Brain pericyte (primary cell): Measurements from ENCODE around the gene ACBD3.
A peak's percentile ranks its signal among the peaks of the same experiment; 100 is the strongest.
"Not testable (repeated sequence)": the region's sequence is repeated elsewhere in the genome, so short reads cannot be mapped to it uniquely, and the experiment has no call there.

Experiments
- DNase-seq: peaks from one replicate; pipeline ENCODE4 v3.0.0-alpha.2; 2012; ENCODE audit warnings: low read depth, low spot score

ACBD3 gene

DNA sequence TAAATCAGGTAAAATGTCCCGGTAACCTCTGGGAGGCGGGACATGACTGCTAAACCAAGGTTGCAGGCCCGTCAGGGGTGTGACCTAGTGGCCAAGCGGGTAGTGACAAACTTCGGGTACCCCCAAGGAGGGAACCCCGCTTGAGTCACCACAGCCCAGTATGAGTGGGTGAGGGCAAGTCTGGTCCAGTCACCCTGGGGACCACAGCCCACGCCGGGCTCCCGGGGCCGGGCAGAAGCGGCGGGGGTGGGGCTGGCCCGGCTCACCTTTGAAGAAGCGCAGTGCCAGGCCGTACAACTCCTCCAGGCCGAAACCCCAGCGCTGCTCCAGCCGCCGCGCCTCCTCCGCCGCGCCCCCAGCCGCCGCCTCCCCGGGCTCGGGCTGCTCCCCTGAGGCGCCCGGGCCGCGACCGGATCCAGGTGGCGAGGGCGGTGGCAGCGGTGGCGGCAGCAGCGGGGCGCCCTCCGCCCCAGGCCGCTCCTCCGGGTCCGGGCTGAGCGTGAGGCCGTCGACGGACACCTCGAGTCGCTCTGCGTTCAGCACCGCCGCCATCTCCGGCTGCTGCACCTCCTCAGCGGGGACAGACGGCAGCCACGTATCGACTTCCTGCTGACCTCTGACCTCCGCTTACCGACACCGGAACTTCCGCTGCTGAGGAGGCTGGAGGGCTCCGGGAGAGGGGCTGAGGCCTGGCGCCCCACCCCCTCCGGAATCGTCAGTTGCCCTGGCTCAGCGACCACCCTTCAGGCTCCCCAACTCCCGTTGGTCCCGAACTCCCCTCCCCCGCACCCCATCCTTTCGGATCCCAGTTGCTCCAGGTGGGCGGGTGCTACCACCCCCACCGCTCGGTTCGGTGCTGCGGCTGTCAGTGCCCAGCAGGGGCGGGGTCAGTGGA lies at the start of gene ACBD3:
ACBD3 (minus strand) TSS at position 618 of the 895 bp plus-strand sequence; CDS start at position 552, 66 bp downstream.
- peak; percentile 26 for DNase-seq

DNA sequence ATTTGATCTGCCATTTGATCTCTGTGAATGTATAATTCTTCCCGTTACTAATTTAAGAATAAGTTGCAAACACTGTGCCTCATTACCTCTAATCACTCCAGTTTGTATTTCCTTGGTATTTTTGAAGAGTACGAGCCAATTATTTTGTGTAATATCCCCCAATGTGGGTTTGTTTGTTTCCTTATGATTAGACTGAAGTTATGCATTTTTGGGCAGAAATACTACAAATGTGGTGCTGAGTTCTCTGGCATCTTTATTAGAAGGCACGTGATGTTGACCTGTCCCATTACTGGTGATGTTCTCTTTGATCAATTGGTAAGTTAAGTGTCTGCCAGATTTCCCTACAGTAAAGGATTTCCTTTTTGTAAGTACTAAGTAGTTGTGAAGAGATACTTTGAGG lies 47.3 kb upstream of the ACBD3 start:
- DNase-seq: no peak

DNA sequence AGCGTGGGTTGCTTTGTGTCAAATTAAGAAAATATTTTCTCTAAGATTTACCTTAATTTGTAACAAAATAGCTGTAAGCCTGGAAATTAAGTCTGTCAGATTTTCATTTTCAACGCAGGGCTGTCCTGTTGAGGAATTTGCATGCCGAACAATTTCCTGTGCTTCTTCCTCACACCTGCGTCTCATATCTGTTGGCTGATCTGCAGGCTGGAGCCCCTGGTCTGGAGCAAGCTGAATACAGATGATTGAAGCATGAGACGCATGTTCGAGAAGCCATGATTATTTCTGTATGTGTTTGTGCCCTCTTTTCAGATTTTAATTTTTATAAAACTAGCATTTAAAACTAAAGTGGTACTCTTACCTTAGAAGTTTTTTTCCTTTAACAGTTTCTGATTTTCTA lies 46.8 kb upstream of the ACBD3 start:
- DNase-seq: no peak

DNA sequence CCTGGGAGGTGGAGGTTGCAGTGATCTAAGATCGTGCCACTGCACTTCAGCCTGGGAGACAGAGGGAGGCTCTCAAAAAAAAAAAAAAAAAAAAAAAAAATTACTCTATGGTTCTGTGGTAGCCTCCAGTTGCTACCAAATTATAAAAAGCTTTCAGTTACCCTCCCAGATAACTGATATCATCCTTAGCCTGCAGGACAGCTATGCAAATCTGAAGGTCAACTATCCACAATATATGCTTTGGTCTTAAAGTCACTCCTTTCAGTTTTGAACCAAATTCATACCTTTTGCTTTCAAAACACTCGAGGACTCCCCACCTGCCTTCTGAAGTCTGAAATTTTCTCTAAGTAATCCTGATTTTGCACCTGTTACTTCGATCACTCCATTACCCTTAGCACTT lies 40.1 kb upstream of the ACBD3 start:
- DNase-seq: no peak

DNA sequence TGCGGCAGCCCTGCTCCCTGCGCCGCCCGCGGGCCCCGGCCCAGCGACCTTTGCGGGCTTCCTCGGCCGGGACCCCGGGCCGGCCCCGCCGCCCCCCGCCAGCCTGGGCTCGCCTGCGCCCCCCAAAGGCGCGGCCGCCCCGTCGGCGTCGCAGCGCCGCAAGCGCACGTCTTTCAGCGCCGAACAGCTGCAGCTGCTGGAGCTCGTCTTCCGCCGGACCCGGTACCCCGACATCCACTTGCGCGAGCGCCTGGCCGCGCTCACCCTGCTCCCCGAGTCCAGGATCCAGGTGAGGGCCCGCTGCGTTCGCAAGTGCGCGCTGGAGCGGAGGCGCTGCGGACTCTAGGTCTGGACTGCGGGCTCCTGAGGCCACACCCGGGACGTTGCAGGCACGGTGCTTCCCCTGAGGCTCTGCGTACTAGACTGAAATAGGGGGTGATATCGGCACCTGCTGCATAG lies 37.3 kb upstream of the ACBD3 start:
- DNase-seq: no peak

DNA sequence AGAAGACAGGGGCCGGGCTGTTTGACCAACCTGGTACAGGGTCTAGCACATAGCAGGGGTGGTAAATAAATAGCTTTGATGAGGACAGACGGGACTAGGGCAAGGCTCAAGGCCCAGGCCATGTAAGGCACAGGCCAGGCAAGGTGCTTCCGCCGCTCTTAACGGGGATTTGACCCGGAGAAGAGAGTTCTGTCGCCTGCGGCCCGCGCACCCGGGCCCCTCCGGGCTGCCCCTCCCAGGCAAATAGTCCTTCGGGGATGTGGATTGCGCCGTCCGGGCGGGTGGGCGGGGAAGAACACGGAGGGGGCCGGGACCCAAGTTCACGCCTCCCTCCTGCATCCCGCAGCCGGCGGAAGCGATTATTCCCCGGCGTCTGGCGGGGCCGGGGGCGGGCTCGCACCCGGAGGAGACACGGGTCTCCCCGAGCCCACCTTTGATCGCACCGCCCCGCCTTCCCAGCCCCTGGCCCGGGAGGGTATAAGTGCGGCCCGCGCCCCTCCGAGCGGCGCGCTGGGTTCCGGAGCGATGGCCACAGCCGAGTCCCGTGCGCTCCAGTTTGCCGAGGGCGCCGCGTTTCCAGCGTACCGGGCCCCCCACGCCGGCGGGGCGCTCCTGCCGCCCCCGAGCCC lies 36.7 kb upstream of the ACBD3 start, which contains the start of gene MIXL1:
MIXL1 (plus strand) TSS at position 508 of the 629 bp plus-strand sequence; CDS start at position 526, 18 bp downstream.
- DNase-seq: no peak

DNA sequence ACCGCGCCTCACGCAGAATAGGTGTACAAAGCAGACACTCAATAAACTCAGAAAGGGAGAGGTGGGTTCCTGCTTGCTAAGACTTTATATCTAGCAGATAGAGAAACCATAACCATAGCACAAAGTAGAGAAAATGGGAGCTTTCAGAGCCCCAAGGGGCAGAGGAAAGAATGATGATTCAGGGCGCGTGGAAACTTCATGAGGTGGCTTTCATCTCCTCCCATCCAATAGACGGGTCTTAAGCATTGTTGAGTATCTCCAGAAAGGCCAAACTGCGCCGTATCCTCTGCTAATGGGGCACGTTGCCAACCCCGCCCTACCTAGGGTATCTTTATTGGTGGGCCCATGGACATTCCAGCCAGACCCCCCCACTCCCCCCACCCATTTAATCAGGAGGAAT lies 36.1 kb upstream of the ACBD3 start:
- no peak for DNase-seq

DNA sequence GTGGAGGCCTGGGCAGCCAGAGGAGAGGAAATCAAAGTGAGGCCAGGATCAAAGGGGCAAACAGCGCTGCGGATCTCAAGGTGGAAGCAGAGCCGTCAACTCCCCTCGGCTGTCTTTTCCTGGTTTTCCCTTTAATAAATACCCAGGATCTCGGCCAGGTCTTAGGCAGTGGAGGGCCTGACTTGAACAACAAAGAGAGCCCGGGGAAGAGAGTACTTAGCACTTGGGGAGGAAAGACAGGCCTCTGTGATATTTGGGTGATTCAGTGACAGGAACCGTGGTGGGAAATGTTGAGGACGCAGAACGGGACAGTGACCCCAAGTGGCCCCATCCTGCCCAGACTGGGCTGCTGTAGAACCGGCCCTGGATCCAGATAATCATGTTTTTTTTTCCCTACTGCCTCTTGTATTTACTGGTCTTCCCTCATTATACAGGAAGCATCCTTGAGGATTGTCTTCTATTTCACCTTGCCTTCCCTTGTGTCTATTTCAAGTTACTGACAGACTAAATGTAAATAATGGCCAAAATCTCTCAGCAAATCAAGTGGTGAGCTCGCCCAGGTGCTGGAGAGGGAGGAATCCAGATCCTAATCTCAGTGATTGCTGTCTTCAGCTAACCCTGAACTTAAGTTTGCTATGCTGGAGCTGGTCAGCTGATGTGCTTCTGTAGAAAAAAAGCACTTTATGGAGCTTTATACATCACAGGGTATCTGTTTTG lies 34.1 kb upstream of the ACBD3 start:
- DNase-seq: no peak

DNA sequence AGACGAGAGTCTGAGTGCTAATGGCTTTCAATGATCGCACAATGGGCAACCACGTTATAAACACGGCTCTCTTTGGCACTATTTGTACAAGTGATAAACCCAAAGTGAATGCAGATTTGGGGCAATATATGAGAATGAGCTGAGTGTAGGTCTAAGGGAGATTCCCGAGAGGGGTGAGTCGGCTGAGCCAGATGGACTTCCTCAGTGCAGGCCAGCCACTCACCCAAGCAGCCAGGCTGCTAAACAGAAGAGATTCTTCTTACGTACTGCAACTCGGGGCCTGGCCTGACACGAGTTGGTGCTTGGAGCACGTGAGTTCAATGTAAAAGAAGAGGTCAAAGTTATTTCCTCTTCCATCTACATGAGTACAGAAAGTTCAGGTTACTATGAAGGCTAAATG lies 30.7 kb upstream of the ACBD3 start:
- DNase-seq: no peak

DNA sequence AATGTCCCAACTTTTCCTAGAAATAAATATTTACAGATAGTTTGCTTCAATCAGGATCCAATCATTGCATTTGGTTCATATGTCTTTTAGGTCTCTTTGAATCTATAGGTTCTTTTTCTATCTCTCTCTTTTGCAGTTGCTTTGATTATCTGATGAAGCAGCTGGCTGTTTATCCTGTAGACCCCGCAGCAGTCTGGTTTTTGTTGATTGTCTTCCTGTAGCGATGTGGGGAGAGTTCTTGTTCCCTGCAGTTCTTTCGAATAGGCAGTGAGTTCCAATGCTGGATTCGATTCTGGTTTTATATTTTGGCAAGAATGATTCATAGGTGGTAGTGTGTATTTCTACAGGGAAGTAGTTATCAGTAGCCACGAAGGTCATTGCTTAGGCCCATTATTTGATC lies 29.5 kb upstream of the ACBD3 start:
- no peak for DNase-seq

DNA sequence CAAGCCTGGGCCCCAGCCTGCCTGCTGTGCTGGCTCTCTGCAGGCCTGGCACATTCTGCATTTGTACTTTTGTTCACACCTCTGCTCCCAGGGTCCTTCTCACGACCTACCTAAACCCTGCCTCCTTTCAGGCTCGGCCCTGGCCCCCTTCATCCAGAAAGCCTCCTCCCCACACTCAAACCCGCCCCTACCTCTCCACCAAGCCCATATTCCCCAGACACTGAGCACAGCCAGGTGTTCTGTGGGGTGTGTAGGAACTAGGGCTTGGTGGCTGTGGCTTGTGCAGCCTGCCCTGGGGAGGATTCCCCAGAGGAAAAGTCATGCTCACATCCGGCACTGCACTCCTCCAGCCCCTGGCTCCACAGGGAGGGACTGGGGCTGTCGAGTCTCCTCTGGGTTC lies 28.7 kb upstream of the ACBD3 start:
- DNase-seq: no peak

DNA sequence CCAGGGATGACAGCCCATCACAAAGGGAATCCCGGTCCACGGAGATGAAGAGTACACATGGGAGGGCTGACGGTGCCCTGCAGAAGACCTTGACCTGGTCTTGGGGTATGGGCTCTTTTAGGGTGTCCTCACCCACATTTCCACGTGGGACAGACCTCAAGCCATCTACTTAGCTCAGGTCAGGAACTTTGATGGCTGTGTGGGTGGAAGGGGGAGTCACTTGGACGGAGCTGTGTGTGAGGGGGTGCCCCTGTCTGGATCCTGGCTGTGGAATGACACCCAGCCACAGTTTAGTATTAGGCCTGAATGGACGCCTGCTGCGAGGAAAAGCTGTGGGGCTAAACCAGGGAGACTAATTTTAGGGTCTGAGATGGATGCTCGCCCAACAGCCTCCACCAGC lies 26.0 kb upstream of the ACBD3 start:
- DNase-seq: no peak

DNA sequence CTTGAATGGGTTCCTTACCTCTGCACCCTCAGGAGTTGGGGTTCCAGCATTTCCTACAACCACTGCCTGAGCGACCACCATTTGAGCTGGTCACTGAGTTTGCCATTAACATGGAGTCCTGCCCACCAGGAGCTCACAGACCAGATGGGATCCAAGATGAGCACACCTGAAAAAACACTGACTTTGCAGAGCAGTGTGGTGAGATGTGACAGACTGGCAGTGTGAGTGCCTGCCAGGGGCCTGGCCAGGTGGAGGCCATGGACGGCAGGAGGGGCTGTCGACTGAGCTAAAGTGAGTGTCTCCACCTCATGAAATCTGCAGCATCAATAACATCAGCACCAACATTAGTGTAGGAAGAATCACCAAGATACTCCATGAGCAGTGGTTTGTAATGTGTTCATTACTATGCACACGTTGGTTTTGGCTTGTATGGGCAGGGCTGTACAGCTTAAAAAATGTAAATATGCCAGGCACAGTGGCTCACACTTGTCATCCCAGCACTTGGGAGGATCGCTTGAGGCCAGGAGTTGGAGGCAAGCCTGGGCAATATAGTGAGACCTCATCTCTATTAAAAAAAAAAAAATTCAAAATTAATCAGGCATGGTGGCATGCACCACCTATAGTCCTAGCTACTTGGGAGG lies 24.8 kb upstream of the ACBD3 start:
- DNase-seq: no peak

DNA sequence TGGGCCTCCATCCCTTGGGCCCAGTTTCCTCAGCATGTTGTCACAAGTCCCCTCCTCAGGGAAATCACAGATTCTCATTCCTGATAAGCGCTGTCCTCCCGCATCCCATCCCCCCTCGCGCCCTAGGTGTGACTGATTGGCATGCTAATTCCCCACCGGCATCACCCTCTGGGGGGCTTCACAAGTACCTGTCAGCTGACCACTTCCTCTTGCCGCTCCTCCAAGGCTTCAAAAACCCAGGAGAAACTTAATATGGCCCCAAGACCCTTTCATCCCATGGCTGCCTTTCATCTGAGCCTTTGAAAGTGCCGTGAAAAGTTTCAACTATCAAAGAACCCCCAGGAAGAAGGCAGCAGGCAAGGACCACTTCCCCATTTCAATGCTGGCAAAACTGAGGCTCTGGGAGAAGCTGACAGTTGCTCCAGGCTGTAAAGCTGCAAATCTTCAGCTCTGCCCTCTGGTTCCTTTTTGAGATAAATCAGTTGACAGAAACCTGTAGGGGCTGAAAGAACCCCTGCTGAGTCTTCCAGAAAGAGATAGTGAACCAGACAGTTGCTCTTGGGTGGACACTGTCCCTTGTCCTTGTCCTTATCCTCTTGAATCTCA lies 24.1 kb upstream of the ACBD3 start:
- no peak for DNase-seq

DNA sequence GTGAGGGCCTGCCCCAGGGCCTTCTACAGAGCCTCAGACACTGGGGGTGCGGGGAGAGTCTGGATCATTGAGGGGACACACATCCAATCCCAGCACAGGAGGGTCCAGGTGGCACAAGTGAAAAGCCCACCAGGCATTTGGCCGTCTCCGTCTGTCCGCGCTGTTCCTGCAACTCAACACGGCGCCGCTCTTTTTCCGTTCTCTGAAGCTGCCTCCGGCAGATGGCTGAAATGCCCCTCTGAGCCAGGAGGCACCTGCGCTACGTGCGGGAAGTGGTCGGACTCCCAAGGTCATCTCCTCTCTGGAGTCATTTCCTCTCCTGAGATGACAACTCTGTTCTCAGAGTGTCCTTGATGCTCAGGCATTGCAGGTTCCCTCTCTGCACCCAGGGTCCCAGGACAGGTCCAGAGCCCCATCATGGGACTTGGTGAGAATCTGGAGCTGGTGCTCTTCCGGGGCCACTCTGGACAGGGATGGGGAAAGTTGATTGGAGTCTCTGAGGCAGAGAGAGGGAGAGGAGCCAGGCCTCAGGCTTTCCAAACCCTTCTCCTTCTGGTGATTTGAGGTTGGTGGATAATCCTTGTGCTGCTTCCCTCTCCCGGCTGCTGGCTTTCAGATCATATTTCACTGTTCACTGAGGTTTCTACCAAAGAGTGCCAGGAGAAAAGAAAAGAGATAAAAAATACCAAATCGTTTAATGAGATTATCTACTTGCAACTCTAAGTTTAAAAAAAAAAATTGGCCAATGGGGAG lies 22.9 kb upstream of the ACBD3 start:
- no peak for DNase-seq

DNA sequence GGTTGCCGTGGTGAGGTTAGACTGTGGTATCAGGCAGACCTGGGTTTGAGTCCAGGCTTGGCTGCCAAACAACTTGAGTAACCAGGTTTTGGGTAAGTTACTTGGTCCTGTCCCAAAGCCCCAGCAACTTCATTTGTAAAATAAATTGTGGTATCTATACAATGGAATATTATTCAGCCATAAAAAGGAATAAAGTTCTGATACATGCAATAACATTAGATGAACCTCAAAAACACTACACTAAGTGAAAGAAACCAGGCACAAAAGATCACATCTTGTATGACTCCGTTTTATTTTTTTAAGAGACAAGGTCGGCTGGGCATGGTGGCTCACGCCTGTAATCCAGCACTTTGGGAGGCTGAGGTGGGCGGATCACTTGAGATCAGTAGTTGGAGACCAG lies 20.5 kb upstream of the ACBD3 start:
- DNase-seq: no peak

DNA sequence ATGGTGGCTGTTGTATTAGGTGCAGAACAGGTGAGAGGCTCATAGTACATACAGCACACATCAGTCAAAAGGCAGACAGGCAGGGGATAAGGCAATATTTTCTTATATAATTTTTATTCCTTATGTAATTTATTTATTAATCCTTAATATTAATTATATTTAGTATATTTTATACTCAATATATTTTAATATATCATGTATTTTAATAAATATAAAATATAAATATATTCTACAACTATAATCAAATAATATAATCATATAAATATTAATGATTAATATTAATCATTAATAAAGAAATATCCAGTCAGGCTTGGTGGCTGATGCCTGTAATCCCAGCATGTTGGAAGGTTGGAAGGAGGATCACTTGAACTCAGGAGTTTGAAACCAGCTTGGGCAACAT lies 17.7 kb upstream of the ACBD3 start:
- no peak for DNase-seq

DNA sequence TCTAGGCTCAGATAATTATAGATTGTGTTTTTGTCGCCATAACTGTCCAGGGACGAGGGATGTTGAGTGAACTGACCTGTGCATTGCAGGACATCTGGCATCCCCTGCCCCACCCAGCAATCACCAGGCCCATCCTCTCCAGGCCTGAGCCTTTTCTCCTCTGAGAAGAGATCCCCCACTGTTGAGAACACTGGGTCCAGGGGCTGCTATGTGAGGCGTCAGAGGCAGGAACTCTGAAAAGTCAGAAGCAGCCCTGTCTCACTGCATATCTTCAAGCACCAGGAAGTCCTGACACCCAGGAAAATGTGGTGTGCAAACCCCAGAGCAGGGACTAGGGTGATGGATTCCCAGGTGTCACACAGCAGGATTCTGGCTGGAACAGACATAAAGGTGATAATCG lies 17.1 kb upstream of the ACBD3 start:
- DNase-seq: no peak

DNA sequence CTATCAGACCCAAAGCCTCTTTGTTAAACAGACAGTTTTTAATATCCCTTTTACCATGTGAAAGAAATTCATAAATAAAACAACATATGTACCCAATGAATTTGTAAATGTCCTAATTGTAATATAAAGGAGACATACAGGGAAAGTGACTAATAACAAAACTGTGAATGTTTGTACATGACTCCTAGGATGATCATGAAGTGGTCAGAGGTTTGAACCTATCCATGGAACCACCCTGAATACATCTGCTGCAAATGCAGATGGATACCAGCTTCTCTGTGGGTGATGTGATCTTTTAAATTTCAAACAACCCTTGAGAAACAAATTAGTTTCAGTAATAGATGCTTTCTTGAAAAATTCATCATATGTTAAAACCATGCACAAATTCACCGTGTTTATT lies 16.7 kb upstream of the ACBD3 start:
- DNase-seq: no peak

DNA sequence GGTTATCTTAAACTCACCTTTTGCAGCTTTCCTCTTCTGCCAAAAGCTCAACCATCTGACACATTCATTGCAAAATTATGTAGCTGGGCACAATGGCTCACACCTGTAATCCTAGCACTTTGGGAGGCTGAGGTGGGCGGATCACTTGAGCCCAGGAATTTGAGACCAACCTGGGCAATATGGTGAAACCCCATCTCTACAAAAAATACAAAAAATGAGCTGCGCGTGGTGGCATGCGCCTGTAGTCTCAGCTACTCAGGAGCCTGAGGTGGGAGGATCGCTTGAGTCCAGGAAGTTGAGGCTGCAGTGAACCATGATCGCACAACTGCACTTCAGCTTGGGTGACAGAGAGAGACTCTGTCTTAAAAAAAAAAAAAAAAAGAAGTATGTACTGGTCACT lies 16.1 kb upstream of the ACBD3 start:
- DNase-seq: not testable (repeated sequence)

DNA sequence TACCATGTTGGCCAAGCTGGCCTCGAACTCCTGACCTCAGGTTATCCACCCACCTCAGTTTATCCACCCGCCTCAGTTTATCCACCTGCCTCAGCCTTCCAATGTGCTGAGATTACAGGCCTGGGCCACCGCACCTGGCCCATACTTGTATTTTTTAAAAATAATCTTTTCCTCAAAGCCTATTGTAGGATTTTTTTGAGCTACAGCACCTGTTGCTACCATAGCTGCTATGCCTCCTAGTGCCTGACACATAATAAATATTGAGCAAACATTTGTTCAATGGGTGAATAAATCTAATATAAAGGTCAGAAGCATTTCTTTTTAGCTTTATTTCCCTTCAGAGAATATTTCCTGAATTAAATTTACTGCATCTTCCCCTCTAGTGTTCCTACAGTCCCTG lies 15.7 kb upstream of the ACBD3 start:
- DNase-seq: no peak
